ENCODE data around the gene CCL5. TPM values are rescaled to one million over a fixed set of nuclear protein-coding genes. Genes with fewer than 3 reads are reported as not detected.

CCL5 gene
- total RNA-seq, 1 donor from 2014 or later, result not detected

DNA sequence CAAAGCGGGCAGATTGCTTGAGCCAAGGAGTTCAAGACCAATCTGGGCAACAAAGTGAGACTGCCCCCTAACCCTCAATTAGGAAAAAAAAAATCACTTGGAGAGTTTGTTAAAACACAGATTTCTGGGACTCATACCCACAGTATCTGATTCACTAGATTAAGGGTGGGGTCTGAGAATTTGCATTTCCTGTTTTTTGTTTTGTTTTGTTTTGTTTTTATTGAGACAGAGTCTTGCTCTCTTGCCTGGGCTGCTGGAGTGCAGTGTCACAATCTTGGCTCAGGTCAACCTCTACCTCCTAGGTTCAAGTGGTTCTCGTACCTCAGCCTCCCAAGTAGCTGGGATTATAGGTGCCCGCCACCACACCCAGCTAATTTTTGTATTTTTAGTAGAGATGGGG, 12.6 kb downstream of the CCL5 start:
- DNase-seq (ENCODE audit: low read depth), result no peak

DNA sequence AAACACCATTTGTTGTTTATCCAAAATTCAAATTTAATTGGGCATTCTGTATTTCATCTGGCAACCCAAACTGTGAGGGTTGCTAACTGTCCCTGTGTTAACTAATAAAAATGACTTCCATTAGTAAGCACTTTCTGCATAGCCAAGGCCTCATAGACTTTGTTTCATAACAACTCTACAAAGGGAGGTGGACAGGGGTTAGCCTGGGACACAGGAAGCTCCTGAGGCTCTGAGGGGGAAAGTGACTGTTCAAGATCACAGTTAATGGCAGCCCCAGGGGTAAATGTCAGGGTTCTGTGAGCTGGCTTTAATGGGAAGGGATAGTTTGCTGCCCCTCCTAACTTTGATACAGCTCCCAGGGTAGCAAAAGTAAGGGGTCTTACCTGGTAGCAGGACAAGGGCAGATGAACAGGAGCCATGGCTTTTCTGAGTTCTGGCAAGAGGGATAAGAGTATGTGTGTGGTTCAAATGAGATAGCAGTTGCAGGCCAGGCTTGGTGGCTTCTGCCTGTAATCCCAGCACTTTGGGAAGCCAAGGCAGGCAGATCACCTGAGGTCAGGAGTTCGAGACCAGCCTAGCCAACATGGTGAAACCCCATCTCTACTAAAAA, 13.7 kb downstream of the CCL5 start:
- DNase-seq (ENCODE audit: low read depth), result peak; percentile 44

DNA sequence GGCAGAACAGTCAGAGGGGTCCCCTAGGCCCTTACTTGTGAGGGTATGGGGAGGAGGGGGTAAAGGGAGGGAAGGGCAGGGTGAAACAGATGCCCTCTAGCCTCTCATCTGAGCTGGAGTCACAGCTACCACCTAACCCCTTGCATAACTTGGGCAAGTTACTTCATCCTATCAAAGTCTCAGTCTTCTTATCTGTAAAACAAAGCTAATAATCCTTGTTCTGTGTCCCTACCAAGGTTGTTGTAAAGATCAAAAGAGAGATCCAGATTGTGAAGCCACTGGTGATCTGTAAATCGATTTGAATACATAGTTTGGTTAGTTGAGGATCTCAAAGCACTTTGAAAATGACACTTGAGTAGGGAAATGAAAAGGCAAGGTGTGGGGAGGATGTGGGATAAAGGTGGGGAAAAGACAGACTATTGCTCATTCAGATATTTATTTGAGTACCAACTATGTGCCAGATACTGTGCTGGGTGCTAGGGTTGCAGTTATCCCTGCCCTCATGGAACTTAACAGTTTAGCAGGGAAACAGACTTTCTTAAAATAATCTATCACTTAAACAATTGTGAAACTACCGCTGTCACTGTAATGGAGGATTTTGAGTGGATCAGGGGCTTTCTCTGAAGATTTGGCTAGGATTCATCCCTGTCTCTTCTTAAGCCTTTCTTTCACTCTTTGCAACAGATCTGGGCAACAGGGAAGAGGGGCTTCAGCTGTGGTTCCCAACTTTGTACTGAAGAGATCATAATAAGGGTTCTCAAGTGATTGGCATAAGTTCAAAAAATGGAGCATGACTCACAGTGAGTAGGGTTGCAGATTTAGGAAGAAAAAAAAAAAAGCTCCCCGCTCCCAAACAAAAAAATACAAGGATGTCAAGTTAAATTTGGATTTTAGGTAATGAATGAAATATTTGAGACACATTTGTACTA, 14.5 kb downstream of the CCL5 start:
- DNase-seq (ENCODE audit: low read depth), result peak; percentile 38

DNA sequence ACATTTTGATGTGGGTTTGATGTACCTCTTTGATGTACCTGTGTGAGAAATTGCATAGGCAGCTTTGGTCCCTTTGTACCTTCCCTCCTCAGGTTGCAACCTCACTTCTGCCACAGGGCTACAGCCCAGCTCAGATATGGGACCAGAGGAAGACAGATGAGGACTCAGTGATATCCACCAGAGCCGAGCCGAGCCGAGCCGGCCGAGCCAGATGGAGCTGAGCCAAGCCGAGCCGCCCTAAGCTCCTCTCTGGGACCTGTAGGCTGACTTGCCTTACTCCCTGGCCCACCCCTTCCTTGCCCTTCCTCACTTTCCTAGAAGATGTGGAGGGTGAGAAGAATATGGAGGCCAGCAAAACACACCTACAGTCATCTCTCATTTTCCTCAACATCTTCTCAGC, 15.3 kb downstream of the CCL5 start:
- DNase-seq (ENCODE audit: low read depth), result no peak

DNA sequence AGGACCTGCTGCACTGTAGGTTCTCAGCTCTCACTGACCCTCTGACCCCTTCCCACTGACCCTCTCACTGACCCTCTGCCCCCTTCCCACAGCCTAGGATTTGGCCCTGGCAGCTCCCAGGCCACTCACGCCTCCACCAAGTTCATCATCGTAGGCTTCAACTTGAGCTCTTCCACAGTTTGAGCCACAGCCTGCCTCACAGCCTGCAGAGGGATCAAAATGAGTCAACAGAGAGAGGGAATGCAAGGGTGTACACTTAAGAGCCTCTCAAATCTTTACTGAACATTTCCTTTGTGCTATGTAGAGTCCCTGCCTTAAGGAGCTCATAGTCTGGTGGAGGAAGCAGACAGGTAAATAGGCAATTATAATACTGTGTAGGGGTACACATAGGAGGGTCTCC, 23.6 kb downstream of the CCL5 start:
- DNase-seq (ENCODE audit: low read depth), result no peak

DNA sequence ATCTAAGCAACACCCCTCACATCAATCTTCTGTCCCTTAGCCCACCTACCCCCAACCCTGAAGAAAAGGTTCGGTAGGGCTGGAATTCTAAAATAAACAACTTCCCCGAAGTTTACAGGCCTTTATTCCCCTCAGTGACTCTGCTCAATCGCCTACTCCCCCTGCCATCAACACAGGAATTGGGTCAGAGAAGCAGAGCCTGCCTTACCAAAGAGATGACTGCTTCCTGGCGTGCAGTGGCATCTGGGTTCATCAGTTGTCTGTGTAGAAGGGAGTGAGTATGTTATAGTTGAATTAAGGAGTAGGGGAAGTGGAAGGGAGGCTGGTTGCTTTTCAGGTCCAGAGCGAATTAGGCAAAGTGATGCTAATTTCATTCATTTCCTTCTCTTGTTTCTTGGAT, 24.2 kb downstream of the CCL5 start:
- no peak for DNase-seq (ENCODE audit: low read depth)

DNA sequence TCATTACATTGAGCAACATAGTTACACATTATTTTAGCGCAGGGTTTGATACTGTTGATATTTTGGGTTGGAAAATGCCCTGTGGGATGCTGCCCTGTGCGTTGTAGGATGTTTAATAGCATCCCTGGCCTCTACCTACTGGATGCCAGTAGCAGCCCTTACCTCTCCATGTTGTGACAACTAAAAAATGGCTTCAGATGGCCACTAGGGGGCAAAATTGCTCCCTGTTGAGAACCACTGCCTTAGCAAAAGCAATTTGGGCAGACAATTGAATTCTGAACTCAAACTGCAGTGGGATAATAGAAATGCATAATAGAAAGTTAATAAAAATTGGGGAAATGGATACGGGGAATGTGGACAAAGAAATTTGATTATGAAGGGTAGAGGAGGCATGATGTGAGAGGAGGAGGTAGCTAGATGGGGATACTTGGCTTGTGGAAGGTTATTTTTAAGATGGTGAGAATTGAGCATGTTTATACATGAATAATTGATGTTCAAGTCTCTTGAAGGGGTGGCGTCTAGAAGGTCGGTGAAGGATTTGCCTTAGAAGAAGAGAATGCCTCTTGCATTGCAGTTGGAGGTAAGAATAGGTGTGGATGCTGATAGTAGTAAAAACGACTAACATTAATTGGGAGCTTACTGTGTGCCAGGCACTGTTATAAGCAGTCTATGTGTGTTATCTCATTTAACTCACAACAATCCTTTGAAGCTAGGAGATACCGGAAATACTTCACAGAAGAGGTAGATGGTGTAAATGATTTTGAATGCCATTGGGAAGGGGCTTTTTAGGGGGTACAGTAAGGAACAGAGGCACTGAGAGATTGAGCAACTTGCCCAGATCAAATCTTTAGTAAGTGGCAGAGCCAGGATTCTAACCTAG, 30.5 kb downstream of the CCL5 start:
- peak; percentile 71 for DNase-seq (ENCODE audit: low read depth)

DNA sequence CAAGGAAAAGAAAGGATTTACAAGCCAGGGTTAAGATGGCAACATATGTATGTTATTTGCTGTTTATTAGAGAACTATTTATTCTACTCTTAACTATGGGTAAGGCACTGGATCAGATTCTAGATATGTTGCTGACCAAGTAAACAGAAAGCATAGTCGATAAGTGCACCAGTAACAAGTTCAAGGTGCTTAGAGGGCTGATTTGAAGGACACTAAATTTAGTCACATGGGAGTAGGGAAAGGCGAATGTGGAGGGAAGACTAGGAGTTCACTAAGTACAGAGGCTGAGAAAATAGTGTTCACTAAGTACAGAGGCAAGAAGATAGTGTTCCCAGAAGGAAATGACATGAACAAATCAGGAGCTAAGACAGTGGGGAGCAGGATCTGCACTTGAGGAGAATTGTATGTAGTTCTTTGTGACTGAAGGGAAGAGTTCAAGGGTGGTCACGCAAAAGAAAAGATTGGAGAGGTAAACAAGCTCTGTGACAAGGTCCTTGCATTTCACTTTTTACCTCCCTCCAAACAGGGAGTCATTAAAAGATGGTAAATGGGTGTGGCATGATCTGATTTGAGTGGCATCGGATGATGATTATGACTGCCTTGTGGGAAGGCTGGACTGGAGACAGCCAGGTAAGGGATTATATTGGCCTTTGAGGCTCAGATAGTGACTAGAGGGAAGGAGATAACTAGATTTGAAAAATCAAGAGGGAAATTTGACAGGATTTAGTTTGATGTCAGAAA, 32.4 kb downstream of the CCL5 start:
- no peak for DNase-seq (ENCODE audit: low read depth)

DNA sequence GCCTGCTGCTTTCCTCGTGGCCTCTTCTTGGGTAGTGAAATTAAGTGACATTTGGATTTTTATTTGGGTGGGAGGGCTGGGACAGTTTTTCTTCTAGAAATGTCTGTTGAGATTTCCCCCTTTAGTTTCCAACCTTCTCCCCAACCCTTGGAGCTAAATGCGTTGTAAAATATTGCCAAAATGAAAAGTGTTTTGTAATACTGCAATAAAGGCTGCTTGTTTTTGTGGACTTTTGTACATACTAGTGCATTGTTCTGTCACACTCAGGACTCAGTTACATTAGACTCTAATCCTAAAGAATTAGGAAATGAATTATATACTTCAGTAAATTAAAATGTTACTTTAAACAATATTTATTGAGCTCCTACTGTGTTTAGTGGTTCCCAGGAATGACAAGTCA, 33.2 kb downstream of the CCL5 start:
- DNase-seq (ENCODE audit: low read depth), result no peak

DNA sequence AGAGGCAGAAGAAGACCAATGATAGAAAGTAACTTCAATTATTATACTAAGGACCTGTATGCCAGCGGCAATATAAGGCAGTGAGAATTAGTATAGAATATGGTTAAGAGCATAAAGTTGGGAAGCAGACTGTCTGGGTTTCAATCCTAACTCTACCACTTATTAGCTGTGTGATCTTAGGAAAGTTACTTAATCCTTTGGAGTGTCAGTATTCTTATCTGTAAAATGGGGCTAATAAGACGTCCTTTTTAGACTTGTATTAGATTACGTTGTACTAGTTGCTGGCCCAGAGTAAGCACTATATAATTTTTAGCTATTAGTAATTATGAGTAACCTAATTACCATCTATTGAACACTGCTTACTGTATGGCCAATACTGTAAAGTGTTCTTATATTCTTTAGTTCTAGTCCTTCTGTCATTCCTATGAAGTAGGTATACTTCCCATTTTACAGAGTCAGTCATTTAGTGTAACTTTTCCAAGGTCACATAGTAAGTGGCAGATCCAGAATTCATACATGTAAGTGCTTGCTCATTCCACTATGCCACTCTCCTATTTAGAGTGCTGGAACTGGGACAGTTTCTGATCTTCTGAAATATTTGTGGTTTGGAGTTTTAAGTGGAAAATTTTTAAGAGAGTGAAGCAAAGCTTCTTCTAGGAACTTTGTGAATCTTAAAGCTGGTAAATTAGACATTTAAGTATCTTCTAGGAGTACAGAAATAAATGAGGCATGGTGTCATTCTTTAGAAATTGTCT, 33.9 kb downstream of the CCL5 start:
- no peak for DNase-seq (ENCODE audit: low read depth)

DNA sequence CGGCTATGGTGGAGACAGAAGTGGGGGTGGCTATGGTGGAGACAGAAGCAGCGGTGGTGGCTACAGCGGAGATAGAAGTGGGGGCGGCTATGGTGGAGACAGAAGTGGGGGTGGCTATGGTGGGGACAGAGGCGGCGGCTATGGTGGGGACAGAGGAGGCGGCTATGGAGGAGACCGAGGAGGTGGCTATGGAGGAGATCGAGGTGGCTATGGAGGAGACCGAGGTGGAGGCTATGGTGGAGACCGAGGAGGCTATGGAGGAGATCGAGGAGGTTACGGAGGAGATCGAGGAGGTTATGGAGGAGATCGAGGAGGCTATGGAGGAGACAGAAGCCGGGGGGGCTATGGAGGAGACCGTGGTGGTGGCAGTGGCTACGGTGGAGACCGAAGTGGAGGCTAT, 35.6 kb downstream of the CCL5 start:
- DNase-seq (ENCODE audit: low read depth), result no peak

DNA sequence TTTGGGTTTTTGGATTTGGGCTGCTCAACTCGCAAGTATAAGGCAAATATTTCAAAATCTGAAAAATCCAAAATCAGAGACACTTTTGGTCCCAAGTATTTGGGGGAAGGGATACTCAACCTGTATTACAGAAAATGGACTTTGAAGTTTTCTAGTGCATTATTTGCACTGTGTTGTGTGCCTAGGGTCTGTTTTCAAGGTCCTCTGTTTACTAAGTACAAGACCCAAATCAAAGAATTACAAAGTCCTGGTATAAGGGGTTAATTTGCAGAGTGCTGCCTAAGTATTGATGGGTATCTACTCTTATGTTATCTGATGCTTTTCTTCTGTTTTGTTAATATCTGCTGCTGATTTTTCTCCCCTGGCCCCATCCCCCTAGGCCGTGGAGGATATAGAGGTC, 36.5 kb downstream of the CCL5 start:
- DNase-seq (ENCODE audit: low read depth), result no peak

DNA sequence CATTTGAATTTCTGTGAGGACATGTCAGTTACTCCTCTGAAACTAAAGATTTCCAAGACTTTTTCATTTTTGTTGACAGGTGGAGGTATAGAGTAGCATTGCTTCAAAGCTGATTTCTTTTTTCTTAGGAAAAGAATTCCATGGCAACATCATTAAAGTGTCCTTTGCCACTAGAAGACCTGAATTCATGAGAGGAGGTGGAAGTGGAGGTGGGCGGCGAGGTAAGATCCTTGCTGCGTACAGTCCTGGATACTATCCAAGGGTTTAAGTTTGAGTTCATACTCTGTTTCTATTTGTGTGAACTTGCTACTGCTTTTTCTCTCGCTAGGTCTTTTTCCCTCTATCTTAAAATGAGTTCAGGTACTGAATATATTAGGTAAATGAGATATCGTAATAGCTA, 37.9 kb downstream of the CCL5 start:
- DNase-seq (ENCODE audit: low read depth), result no peak

DNA sequence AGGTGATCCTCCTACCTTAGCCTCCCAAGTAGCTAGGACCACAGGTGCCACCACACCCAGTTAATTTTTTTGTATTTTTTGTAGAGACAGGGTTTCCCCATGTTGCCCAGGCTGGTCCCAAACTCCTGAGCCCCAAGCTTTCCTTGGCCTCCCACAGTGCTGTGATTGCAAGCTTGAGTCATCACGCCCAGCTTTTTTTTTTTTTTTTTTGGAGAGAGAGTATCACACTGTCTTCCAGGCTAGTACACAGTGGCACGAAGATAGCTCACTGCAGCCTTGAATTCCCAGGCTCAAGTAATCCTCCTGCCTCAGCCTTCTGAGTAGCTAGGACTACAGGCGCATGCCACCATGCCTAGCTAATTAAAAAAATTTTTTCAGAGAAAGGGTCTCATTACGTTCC, 38.7 kb downstream of the CCL5 start:
- no peak for DNase-seq (ENCODE audit: low read depth)

DNA sequence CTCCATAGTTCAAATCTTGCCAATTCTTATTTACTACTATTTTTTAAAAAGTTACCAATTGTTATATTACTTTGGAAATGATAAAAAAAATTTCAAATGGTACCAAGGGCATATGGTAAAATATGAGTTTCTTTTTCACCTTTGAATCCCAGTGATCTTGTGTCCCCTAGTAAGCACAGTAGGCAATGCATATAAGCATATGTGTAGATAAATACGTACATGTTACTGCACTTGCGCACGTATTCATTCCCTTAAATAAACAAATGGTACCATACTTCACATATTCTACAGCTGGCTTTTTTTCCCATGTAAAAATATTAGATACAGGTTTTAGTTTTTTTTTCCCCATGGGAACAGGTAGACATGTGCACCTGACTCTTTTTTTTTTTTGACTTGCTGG, 39.1 kb downstream of the CCL5 start:
- DNase-seq (ENCODE audit: low read depth), result no peak

DNA sequence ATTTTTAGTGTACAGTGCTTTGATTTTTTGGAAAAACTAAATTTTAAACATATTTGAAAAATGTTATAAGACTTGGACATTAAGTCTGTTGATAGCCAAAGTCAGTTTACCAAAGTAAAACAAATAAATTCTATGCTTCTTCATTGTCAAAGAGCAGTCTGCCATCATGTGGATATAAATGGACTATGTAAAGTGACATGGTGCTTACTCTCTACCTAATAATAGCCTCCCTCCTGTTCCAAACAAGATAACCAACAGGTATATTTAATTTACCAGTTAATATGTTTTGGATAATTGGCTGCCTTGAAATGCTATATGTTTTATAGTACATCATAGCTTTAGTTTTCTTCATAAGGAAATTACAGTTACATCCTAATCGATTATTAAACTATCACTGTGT, 55.0 kb downstream of the CCL5 start:
- no peak for DNase-seq (ENCODE audit: low read depth)

Other genes starting within 250 kb of the CCL5 start
- under 0.01 and 1.8 TPM in 2 replicates for gene RASL10B, start 148.7 kb downstream of the CCL5 start, total RNA-seq
- gene GAS2L2, start 127.1 kb downstream of the CCL5 start, total RNA-seq, result 0.05 TPM in 1 of 2 replicates, not detected in the other
- not detected in 2 replicates for gene C17orf50, start 119.5 kb downstream of the CCL5 start, total RNA-seq
- 0.52 and 1.8 TPM in 2 replicates for gene MMP28, start 84.7 kb downstream of the CCL5 start, total RNA-seq
- gene TAF15, start 70.9 kb downstream of the CCL5 start, total RNA-seq, result 36.8 and 142 TPM in 2 replicates
- gene HEATR9, start 11.5 kb downstream of the CCL5 start, total RNA-seq, result not detected in 2 replicates
- gene RDM1, start 50.4 kb upstream of the CCL5 start, total RNA-seq, result 0.20 and 1.6 TPM in 2 replicates
- not detected in 2 replicates for gene LYZL6, start 63.4 kb upstream of the CCL5 start, total RNA-seq
- gene CCL16, start 101.1 kb upstream of the CCL5 start, total RNA-seq, result not detected in 2 replicates
- not detected in 2 replicates for gene CCL14, start 106.4 kb upstream of the CCL5 start, total RNA-seq
- not detected in 2 replicates for gene CCL15, start 121.2 kb upstream of the CCL5 start, total RNA-seq
- not detected in 2 replicates for gene CCL23, start 137.6 kb upstream of the CCL5 start, total RNA-seq
- gene CCL18, start 183.9 kb upstream of the CCL5 start, total RNA-seq, result 0.69 TPM in 1 of 2 replicates, not detected in the other
- not detected in 2 replicates for gene CCL3, start 209.8 kb upstream of the CCL5 start, total RNA-seq
- gene CCL4, start 223.5 kb upstream of the CCL5 start, total RNA-seq, result not detected in 2 replicates

Measured in renal cortical epithelial cell (primary cell).